Heart right ventricle (tissue), 16 donors: Measurements from ENCODE around the gene PAPOLG. TPM values are rescaled to one million over a fixed set of nuclear protein-coding genes. Genes with fewer than 3 reads are reported as not detected.

Experiments
- ATAC-seq, 8 donors: fragments of 200-7000 bp; cut with Tn5 transposase; one replicate each; pipeline ENCODE4 v1.9.1; 2020; ENCODE audit warnings: mild to moderate bottlenecking in 8 of 8, moderate library complexity in 8 of 8, moderate number of reproducible peaks in 1 of 8
- DNase-seq, 2 donors: peaks; one replicate each; pipeline ENCODE4 v3.0.0-alpha.2; 2020
- H3K27ac ChIP-seq, 10 donors: fragments of 200-600 bp; sonication (generic) in 2 of 10; one replicate each; pipeline versions ENCODE4 v1.5.0 to v1.8.0; 2020 to 2022; ENCODE audit warnings: mild to moderate bottlenecking in 3 of 10
- H3K27me3 ChIP-seq, 7 donors: fragments of 200-600 bp; one replicate each; pipeline ENCODE4 v1.8.0; 2021 to 2022; ENCODE audit warnings: mild to moderate bottlenecking in 2 of 7
- H3K36me3 ChIP-seq, 9 donors: fragments of 200-600 bp; sonication (generic) in 1 of 9; one replicate each; pipeline versions ENCODE4 v1.5.0 to v1.8.0; 2020 to 2022; ENCODE audit warnings: mild to moderate bottlenecking in 2 of 9
- H3K4me1 ChIP-seq, 9 donors: fragments of 200-600 bp; sonication (generic) in 1 of 9; one replicate each; pipeline versions ENCODE4 v1.5.0 to v1.8.0; 2020 to 2022; ENCODE audit warnings: mild to moderate bottlenecking in 4 of 9
- H3K4me3 ChIP-seq, 10 donors: fragments of 200-600 bp; sonication (generic) in 2 of 10; one replicate each; pipeline versions ENCODE4 v1.5.0 to v1.8.0; 2020 to 2022; ENCODE audit warnings: mild to moderate bottlenecking in 7 of 10, moderate library complexity in 2 of 10
- H3K9me3 ChIP-seq, 11 donors: fragments of 200-600 bp in 10 of 11; sonication (generic) in 2 of 11; one replicate each; pipeline versions ENCODE4 v1.5.0 to v1.8.0; 2013 to 2022; ENCODE audit warnings: mild to moderate bottlenecking in 2 of 11, control low read depth in 1 of 11, moderate library complexity in 1 of 11
- CTCF ChIP-seq, 9 donors: fragments of 200-600 bp; sonication (generic) in 2 of 9; IDR thresholded peaks; one replicate each; pipeline versions ENCODE4 v1.5.0 to v1.8.0; 2021 to 2022; ENCODE audit warnings: antibody characterized with exemption in 9 of 9, mild to moderate bottlenecking in 5 of 9, moderate library complexity in 1 of 9
- WGBS, 2 donors: extraction: QIAGEN DNeasy Blood & Tissue Kit; methylation state at CpG; one replicate each; pipeline ENCODE4 v1.1.7; 2013; ENCODE audit warnings: inconsistent platforms in 1 of 2; 5-methylcytosine and 5-hydroxymethylcytosine counted together
- intact Hi-C, 10 donors: fragments of 100-400 bp; cut with DNase I; formaldehyde crosslinking; loops; one replicate each; pipeline versions ENCODE4 v1.11.1 to v1.14.2; 2022
- polyA plus RNA-seq, 2 donors: library from polyadenylated mRNA; stranded (reverse); fragments of 200-250 nt; gene quantifications; one replicate each; pipeline ENCODE4 v1.2.3, GENCODE V29; 2013
- total RNA-seq, 10 donors: library from RNA; stranded (reverse); fragmentation: NEBNext Ultra II Directional in 3 of 10; extraction: Animal tissue kit (Norgen Biotek cat#: 25700) in 3 of 10; gene quantifications; one replicate each; pipeline versions ENCODE4 v1.2.1 to v1.2.4, GENCODE V29; 2021 to 2023
- donor health status: Arrhythmogenic right ventricular cardiomyopathy.
- donor health status: ischemic (EF 13 %, LVEDD 7.1; RV severe dilation, severe dysfunction).
- donor health status: healthy with polysubstance abuse.
- donor health status: DM: no; HTN: yes; CAD: no.
- donor health status: DM: no; HTN: no; CAD: no.
- donor health status: ischemic (EF 25% LVEDD 6.9; RV normal size, moderate dysfunction).
- donor health status: ischemic (EF 25% LVEDD 5.7; RV mildly dilated, moderate dysfunction).
- donor health status: healthy.
- donor health status: DM: yes; HTN: yes; CAD: no.
- donor health status: Ischemic cardiomyopathy.
- donor health status: ischemic (EF 35%, LVEDD 5.7; RV mildly dilated, moderate dysfunction).
- donor health status: nonischemic (EF 11% LVEDD 7.7; RV severe dilation, severe dysfunction).
- donor health status: DM: yes; HTN: yes; CAD: no.
- donor health status: PGD.
- donor health status: ischemic (EF 29% LVEDD 5.4; RV normal size, mild dysfunction).
- donor health status: nonischemic (EF 23%, LVEDD 6.1; RV moderate dilation, normal function).

Gene PAPOLG
- total and polyA plus RNA-seq, 12 donors = 2.7 to 11.9 (median 8.4) TPM

DNA sequence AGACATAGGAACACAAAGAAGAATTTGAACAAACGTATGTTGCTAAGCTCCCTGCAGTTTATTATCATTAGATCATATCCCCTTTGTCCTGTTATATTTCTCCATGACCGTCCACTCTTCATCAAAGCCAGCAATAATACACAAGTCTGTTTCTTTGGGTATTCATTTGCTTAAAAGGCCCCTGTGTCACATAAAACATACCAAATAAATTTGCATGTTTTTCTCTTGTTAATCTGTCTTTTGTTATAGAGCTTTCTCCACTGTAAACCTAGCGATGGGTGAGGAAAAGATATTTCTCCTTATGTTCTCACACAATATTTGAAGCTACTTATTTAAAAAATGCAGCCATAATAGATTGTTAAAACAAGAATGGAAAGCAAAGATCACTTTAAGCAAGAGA is 82.4 kb downstream of the PAPOLG start:
- no peak overlapping the region for H3K4me3 ChIP-seq
- 69 to 70% methylated on average over 3 of the region's 3 CpGs for WGBS, 2 donors
- H3K9me3 ChIP-seq = no peaks in the 10 kb centered on the region
- H3K27me3 ChIP-seq = peaks cover 0 to 14% (median 4%) of the 10 kb centered on the region in 7 donors
- H3K4me1 ChIP-seq = peaks cover 0 to 11% (median 0%) of the 10 kb centered on the region in 9 donors
- H3K27ac ChIP-seq = no peak overlapping the region
- intact Hi-C loops = no loop called here
- no peaks in the 10 kb centered on the region for H3K36me3 ChIP-seq
- no peak for ATAC-seq
- no peak for TF ChIP-seq CTCF (IDR thresholded peaks at IDR 0.05)
- no peak for DNase-seq

- peaks cover 0 to 11% (median 0%) of the 10 kb centered on the region in 9 donors for H3K4me1 ChIP-seq
- ATAC-seq (no peak), DNase-seq (no peak)
- H3K4me3 ChIP-seq = no peak overlapping the region
- intact Hi-C loops = no loop called here
- no peaks in the 10 kb centered on the region for H3K36me3 ChIP-seq
- TF ChIP-seq CTCF (IDR thresholded peaks at IDR 0.05) = no peak
- no peaks in the 10 kb centered on the region for H3K9me3 ChIP-seq
- peaks cover 0 to 11% (median 4%) of the 10 kb centered on the region in 7 donors for H3K27me3 ChIP-seq
- 80 to 86% methylated on average over 9 of the region's 9 CpGs for WGBS, 2 donors
- no peak overlapping the region for H3K27ac ChIP-seq
These were observed 83.2 kb downstream of the PAPOLG start for GRCh38 chr2:60839126-60839813.

DNA sequence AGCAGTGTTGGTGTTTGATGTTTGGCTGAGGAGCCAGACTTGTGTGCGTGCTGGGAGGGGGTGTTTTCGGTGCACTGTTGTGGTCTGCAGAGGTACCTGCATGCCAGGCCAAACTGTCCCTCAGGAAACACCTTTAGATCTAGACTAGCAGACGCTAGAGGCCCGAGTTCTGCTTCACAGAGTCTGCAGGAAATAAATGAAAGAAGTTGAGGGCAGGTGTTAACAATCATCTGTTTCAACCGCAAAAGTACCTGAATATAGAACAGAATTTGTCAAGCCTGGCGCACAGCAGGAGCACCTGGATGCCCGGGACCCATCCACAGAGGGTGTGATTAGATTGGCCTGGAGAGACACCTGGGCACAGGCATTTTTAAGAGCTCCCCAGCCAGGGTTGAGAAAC is 84.8 kb downstream of the PAPOLG start:
- no peak overlapping the region for H3K4me3 ChIP-seq
- peaks cover 0 to 7% (median 0%) of the 10 kb centered on the region in 9 donors for H3K4me1 ChIP-seq
- no peak for ATAC-seq
- no peak for DNase-seq
- no peak overlapping the region for H3K27ac ChIP-seq
- intact Hi-C loops = no loop called here
- TF ChIP-seq CTCF (IDR thresholded peaks at IDR 0.05) = no peak
- peaks cover 0 to 6% (median 3%) of the 10 kb centered on the region in 7 donors for H3K27me3 ChIP-seq
- no peaks in the 10 kb centered on the region for H3K9me3 ChIP-seq
- no peaks in the 10 kb centered on the region for H3K36me3 ChIP-seq
- WGBS, 2 donors = 76 to 78% methylated on average over 7 of the region's 7 CpGs

DNA sequence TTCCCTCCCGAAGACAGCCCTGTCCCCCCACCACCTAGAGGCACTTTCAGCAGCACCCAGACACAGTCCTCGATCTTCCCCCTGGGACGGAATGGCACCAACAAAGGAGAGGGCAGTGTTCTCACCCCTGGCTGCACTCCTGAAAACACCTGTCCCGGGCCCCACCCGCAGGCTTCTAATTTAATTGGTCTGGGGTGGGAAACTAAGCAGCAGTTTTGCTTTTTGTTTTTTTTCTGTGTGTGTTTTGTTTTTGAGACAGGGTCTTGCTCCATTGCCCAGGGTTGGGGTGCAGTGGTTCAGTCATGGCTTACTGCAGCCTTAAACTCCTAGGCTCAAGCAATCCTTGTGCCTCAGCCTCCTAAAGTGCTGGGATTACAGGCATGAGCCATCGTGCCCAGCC is 86.9 kb downstream of the PAPOLG start:
- no peak for ATAC-seq
- WGBS, 2 donors = 82 to 84% methylated on average over 6 of the region's 6 CpGs

More for the DNA sequence above, 86.9 kb downstream of the PAPOLG start:
- Histone ChIP-seq H3K27me3 (no peaks in the 10 kb centered on the region), H3K4me3 (no peak overlapping the region), H3K36me3 (no peaks in the 10 kb centered on the region), H3K27ac (no peak overlapping the region), H3K4me1 (no peaks in the 10 kb centered on the region), H3K9me3 (no peaks in the 10 kb centered on the region)
- TF ChIP-seq CTCF (IDR thresholded peaks at IDR 0.05) = no peak
- intact Hi-C loops = no loop called here
- DNase-seq = no peak
